Duodenal mucosa (tissue), 2 donors: ENCODE data around the gene ZGPAT.

ENCODE experiments used
- H3K27ac ChIP-seq: one replicate; pipeline ENCODE4 v1.7.0; 2013; ENCODE audit warnings: low read depth, low read length
- H3K27me3 ChIP-seq, 2 donors: one replicate each; pipeline ENCODE4 v1.7.0; 2013; ENCODE audit warnings: low read length in 2 of 2, control low read depth in 1 of 2; ENCODE audit not compliant: insufficient read depth in 2 of 2, control insufficient read depth in 1 of 2
- H3K36me3 ChIP-seq, 2 donors: one replicate each; pipeline ENCODE4 v1.7.0; 2013; ENCODE audit warnings: low read length in 2 of 2, control low read depth in 1 of 2; ENCODE audit not compliant: insufficient read depth in 2 of 2, control insufficient read depth in 1 of 2
- H3K4me1 ChIP-seq, 2 donors: one replicate each; pipeline ENCODE4 v1.7.0; 2013; ENCODE audit warnings: low read length in 2 of 2, control low read depth in 1 of 2; ENCODE audit not compliant: insufficient read depth in 2 of 2, control insufficient read depth in 1 of 2
- H3K4me3 ChIP-seq, 2 donors: one replicate each; pipeline ENCODE4 v1.7.0; 2013; ENCODE audit warnings: low read length in 2 of 2, low read depth in 1 of 2
- H3K9ac ChIP-seq, 2 donors: one replicate each; pipeline ENCODE4 v1.7.0; 2013; ENCODE audit warnings: low read length in 2 of 2, low read depth in 1 of 2
- H3K9me3 ChIP-seq, 2 donors: one replicate each; pipeline ENCODE4 v1.7.0; 2013; ENCODE audit warnings: low read length in 2 of 2, control low read depth in 1 of 2; ENCODE audit not compliant: control insufficient read depth in 1 of 2

Gene ZGPAT

GRCh38 chr20:63783970-63784369 is 76.1 kb downstream of the ZGPAT start:
- no peaks in the 10 kb centered on the region for H3K36me3 ChIP-seq
- H3K4me1 ChIP-seq: no peaks in the 10 kb centered on the region
- no peaks in the 10 kb centered on the region for H3K9me3 ChIP-seq
- H3K9ac ChIP-seq: no peak overlapping the region
- no peak overlapping the region for H3K4me3 ChIP-seq
- H3K27ac ChIP-seq: no peak overlapping the region
- no peaks in the 10 kb centered on the region for H3K27me3 ChIP-seq

- Histone ChIP-seq H3K9me3 (no peaks in the 10 kb centered on the region), H3K4me3 (no peak overlapping the region), H3K9ac (no peak overlapping the region), H3K27me3 (no peaks in the 10 kb centered on the region), H3K4me1 (no peaks in the 10 kb centered on the region), H3K36me3 (peaks cover 0 to 5% of the 10 kb centered on the region in 2 donors), H3K27ac (no peak overlapping the region)
Measured at GRCh38 chr20:63785691-63786131, 77.9 kb downstream of the ZGPAT start.
